ENCODE data around the gene NR2E1.
A peak's percentile ranks its signal among the peaks of the same experiment; 100 is the strongest.

Gene NR2E1

DNA sequence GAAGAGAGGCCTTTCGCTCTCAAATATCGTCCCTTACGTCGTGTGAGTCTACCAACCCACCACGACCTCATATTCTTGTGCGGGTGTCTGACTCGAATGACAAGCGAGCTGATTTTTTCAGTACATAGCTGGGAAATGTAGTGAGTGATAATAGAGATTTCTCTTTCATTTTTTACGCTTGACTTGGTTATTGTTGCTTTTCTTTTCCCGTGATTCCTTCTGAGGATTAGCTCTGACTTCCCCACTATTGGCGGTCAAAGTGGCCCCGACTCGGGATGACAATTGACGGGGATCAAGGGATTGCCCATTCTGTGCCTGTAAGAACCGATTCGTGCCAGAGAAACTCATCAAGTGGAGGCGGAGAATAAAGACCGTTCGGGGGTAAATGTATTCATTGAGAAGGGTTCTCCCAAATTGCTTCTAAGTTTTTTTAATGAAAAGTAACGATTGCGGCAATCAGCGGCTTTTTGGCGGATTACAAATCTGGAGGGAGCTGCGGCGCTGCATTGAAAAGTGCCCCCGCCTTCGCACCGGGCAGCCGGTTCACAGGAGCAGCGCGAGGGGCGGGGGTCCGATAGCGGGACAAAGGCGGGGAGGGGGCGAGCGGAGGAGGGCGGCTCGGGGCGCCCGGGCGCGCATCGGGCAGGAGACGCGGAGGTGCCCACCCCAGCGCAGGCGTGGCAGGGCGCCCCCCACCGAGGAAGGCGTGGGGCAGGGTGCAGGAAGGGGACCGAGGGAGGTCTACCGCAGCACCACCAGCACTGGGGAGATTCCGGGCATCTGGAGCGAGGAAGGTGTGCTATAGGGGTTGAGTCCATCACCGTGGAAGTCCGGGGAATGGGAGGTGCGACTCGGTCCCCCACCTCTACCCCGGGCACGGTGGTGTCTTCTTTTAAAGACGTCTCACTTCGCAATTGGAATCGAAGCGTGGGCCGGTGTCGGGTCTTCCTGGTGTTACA is 46.7 kb upstream of the NR2E1 start:
- Histone ChIP-seq H3K9me3 (no peaks in the 10 kb centered on the region), H3K27me3 (peaks cover 100% of the 10 kb centered on the region), H3K4me1 (ENCODE audit: control insufficient read depth in 1 of 2, insufficient read depth in 1 of 2, low read depth in 1 of 2, low read length in 1 of 2) (peaks cover 42 to 57% of the 10 kb centered on the region in 2 experiments), H3K27ac (no peak overlapping the region), H3K36me3 (no peaks in the 10 kb centered on the region), H3K4me3 (ENCODE audit: low read depth in 1 of 2, low read length in 1 of 2) (peak overlapping the region; percentile 31 to 40)
- TF ChIP-seq, protein P1, sequence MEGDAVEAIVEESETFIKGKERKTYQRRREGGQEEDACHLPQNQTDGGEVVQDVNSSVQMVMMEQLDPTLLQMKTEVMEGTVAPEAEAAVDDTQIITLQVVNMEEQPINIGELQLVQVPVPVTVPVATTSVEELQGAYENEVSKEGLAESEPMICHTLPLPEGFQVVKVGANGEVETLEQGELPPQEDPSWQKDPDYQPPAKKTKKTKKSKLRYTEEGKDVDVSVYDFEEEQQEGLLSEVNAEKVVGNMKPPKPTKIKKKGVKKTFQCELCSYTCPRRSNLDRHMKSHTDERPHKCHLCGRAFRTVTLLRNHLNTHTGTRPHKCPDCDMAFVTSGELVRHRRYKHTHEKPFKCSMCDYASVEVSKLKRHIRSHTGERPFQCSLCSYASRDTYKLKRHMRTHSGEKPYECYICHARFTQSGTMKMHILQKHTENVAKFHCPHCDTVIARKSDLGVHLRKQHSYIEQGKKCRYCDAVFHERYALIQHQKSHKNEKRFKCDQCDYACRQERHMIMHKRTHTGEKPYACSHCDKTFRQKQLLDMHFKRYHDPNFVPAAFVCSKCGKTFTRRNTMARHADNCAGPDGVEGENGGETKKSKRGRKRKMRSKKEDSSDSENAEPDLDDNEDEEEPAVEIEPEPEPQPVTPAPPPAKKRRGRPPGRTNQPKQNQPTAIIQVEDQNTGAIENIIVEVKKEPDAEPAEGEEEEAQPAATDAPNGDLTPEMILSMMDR (IDR thresholded peaks at IDR 0.05) = no peak

GRCh38 chr6:108119769-108120141 is 46.1 kb upstream of the NR2E1 start:
- peak overlapping the region in 1 of 2 experiments; percentile 40 for H3K4me3 ChIP-seq (ENCODE audit: low read depth in 1 of 2, low read length in 1 of 2)
- no peak overlapping the region for H3K27ac ChIP-seq
- H3K9me3 ChIP-seq = no peaks in the 10 kb centered on the region
- peaks cover 35 to 51% of the 10 kb centered on the region in 2 experiments for H3K4me1 ChIP-seq (ENCODE audit: control insufficient read depth in 1 of 2, insufficient read depth in 1 of 2, low read depth in 1 of 2, low read length in 1 of 2)
- TF ChIP-seq, protein P1 (IDR thresholded peaks at IDR 0.05) = no peak
- H3K27me3 ChIP-seq = peaks cover 100% of the 10 kb centered on the region
- H3K36me3 ChIP-seq = no peaks in the 10 kb centered on the region

GRCh38 chr6:108120311-108120710 is 45.5 kb upstream of the NR2E1 start:
- peaks cover 100% of the 10 kb centered on the region for H3K27me3 ChIP-seq

DNA sequence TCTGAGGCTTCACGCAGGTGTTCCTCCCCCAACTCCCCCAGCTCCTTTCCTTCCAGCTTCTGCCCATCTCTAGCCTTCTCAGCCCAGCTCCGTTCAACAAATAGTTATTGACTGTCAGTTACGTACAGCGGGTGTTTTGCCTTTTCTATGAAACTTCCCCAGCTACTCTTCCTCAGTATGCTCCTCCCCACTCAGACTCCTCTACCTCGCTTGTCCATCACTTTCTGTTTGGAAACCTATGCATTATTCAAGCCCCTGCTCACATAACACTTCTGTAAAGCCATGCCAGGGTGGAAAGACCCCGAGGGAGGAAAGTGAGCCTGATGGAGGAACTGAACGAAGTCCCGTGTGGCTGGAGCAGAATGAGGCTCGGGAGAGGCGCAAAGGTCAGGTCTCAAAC is 44.2 kb upstream of the NR2E1 start:
- Histone ChIP-seq H3K9me3 (no peaks in the 10 kb centered on the region), H3K4me3 (ENCODE audit: low read depth in 1 of 2, low read length in 1 of 2) (no peak overlapping the region), H3K4me1 (ENCODE audit: control insufficient read depth in 1 of 2, insufficient read depth in 1 of 2, low read depth in 1 of 2, low read length in 1 of 2) (peaks cover 22 to 32% of the 10 kb centered on the region in 2 experiments), H3K27me3 (peaks cover 100% of the 10 kb centered on the region), H3K36me3 (no peaks in the 10 kb centered on the region), H3K27ac (no peak overlapping the region)
- TF ChIP-seq, protein P1 (IDR thresholded peaks at IDR 0.05) = no peak

More at GRCh38 chr6:108120311-108120710, 45.5 kb upstream of the NR2E1 start:
- TF ChIP-seq, protein P1 (IDR thresholded peaks at IDR 0.05) = no peak
- Histone ChIP-seq H3K9me3 (no peaks in the 10 kb centered on the region), H3K4me1 (ENCODE audit: control insufficient read depth in 1 of 2, insufficient read depth in 1 of 2, low read depth in 1 of 2, low read length in 1 of 2) (peaks cover 30 to 45% of the 10 kb centered on the region in 2 experiments), H3K27ac (no peak overlapping the region), H3K36me3 (no peaks in the 10 kb centered on the region), H3K4me3 (ENCODE audit: low read depth in 1 of 2, low read length in 1 of 2) (no peak overlapping the region)

GRCh38 chr6:108123481-108123929 is 42.3 kb upstream of the NR2E1 start:
- H3K27ac ChIP-seq = no peak overlapping the region
- H3K4me1 ChIP-seq (ENCODE audit: control insufficient read depth in 1 of 2, insufficient read depth in 1 of 2, low read depth in 1 of 2, low read length in 1 of 2) = peaks cover 7 to 14% of the 10 kb centered on the region in 2 experiments
- H3K36me3 ChIP-seq = no peaks in the 10 kb centered on the region
- TF ChIP-seq, protein P1 (IDR thresholded peaks at IDR 0.05) = no peak
- peaks cover 100% of the 10 kb centered on the region for H3K27me3 ChIP-seq
- H3K9me3 ChIP-seq = no peaks in the 10 kb centered on the region
- no peak overlapping the region for H3K4me3 ChIP-seq (ENCODE audit: low read depth in 1 of 2, low read length in 1 of 2)
